ENCODE results near the gene ASIC4.

The ASIC4 gene

GRCh38 chr2:219574484-219575311 is 60.4 kb downstream of the ASIC4 start:
- Histone ChIP-seq H3K36me3 (ENCODE audit: control insufficient read depth in 1 of 2, insufficient read depth in 2 of 2, low read length in 2 of 2) (no peaks in the 10 kb centered on the region), H3K4me3 (ENCODE audit: low read depth in 1 of 2, low read length in 2 of 2) (no peak overlapping the region), H3K27me3 (ENCODE audit: control insufficient read depth in 1 of 2, insufficient read depth in 2 of 2, low read length in 2 of 2) (peaks cover 16 to 32% of the 10 kb centered on the region in 2 donors), H3K4me1 (ENCODE audit: control insufficient read depth in 1 of 2, insufficient read depth in 2 of 2, low read length in 2 of 2) (no peaks in the 10 kb centered on the region), H3K9me3 (ENCODE audit: control insufficient read depth in 1 of 2, low read length in 2 of 2) (no peaks in the 10 kb centered on the region), H3K27ac (ENCODE audit: low read depth, low read length) (no peak overlapping the region), H3K9ac (ENCODE audit: low read depth in 1 of 2, low read length in 2 of 2) (no peak overlapping the region)

- no peaks in the 10 kb centered on the region for H3K4me1 ChIP-seq (ENCODE audit: control insufficient read depth in 1 of 2, insufficient read depth in 2 of 2, low read length in 2 of 2)
- H3K9ac ChIP-seq (ENCODE audit: low read depth in 1 of 2, low read length in 2 of 2) = no peak overlapping the region
- no peaks in the 10 kb centered on the region for H3K36me3 ChIP-seq (ENCODE audit: control insufficient read depth in 1 of 2, insufficient read depth in 2 of 2, low read length in 2 of 2)
- H3K27ac ChIP-seq (ENCODE audit: low read depth, low read length) = no peak overlapping the region
- peaks cover 16 to 32% of the 10 kb centered on the region in 2 donors for H3K27me3 ChIP-seq (ENCODE audit: control insufficient read depth in 1 of 2, insufficient read depth in 2 of 2, low read length in 2 of 2)
- no peak overlapping the region for H3K4me3 ChIP-seq (ENCODE audit: low read depth in 1 of 2, low read length in 2 of 2)
- no peaks in the 10 kb centered on the region for H3K9me3 ChIP-seq (ENCODE audit: control insufficient read depth in 1 of 2, low read length in 2 of 2)
These were observed 61.6 kb downstream of the ASIC4 start for GRCh38 chr2:219575566-219576504.

DNA sequence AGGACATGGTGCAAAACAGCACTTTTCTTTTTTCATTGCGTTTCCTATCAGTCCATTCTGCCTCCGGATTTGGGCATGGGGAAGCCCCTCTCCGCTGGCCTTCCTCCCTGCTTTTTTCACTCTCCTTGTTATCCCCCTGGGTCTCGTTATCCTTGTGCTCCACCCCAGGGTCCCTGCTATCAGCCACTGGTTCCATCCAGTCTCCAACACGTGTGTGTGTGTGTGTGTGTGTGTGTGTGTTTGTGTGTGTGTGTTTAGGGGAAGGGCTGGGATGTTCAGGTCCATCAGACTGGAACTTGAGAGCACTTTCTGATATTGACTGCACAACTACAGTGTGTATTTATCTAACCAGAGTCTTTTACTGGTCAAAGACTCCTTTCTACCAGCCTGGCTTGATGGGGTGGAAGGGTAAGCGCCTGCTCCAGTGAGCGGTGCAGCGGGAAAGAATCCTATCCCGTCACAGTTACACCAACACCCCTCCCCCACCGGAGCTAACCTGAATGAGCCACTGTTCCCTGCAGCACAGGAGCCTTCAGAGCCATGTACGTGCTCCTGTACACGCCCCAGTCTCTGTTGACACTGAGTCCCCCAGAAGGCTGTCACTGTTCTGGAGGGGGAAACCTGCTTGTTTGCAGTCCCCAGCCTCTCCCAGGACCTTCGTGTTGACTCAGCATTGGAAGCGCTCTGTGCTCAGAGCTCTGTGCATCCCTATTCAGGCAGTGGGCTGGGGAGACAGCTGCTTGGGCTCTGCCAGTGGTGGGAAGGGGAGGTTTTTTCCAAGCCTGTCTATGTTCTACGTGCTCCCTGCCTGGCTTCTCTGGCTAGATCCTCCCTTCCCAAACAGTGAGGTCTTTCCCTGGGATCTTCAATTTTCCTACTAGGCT is 62.5 kb downstream of the ASIC4 start:
- peaks cover 16 to 28% of the 10 kb centered on the region in 2 donors for H3K27me3 ChIP-seq (ENCODE audit: control insufficient read depth in 1 of 2, insufficient read depth in 2 of 2, low read length in 2 of 2)
- no peaks in the 10 kb centered on the region for H3K9me3 ChIP-seq (ENCODE audit: control insufficient read depth in 1 of 2, low read length in 2 of 2)
- H3K4me1 ChIP-seq (ENCODE audit: control insufficient read depth in 1 of 2, insufficient read depth in 2 of 2, low read length in 2 of 2) = no peaks in the 10 kb centered on the region
- H3K27ac ChIP-seq (ENCODE audit: low read depth, low read length) = no peak overlapping the region
- H3K4me3 ChIP-seq (ENCODE audit: low read depth in 1 of 2, low read length in 2 of 2) = no peak overlapping the region
- H3K9ac ChIP-seq (ENCODE audit: low read depth in 1 of 2, low read length in 2 of 2) = no peak overlapping the region
- no peaks in the 10 kb centered on the region for H3K36me3 ChIP-seq (ENCODE audit: control insufficient read depth in 1 of 2, insufficient read depth in 2 of 2, low read length in 2 of 2)

DNA sequence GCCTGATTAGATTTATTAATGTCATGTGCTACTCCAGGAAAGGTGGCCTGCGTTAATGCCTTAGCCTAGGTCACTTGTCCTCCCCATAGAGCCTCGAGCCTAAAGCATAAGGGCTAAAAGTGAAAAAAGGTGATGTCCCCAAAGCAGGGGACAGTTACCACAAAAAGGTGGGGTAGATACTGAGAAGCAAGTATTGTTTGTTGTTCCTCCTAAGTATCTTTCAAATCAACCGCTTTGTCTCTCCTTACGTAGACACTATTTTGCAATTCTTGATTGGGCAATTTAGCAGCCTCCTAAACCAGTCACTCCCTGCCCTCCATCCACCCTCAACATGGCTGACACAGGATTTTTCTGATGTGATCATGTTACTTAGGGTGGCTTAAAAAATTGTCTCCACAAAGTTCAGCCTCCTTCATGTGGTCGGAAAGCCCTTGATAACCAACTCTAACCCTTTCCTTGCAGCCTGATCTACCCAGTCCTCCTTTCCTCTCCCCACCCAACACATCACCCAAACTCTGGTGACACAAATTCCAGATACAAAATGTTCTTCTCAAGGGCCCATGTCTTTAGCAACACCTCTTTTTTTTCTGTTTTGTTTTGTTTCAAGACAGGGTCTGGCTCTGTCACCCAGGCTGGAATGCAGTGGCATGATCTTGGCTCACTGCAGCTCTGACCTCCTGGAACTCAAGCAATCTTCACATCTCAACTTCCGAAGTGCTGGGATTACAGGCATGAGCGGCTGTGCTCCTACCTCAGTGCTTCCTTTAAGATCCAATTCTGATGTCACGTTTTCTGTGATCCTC is 64.7 kb downstream of the ASIC4 start:
- Histone ChIP-seq H3K4me1 (ENCODE audit: control insufficient read depth in 1 of 2, insufficient read depth in 2 of 2, low read length in 2 of 2) (no peaks in the 10 kb centered on the region), H3K9me3 (ENCODE audit: control insufficient read depth in 1 of 2, low read length in 2 of 2) (no peaks in the 10 kb centered on the region), H3K36me3 (ENCODE audit: control insufficient read depth in 1 of 2, insufficient read depth in 2 of 2, low read length in 2 of 2) (no peaks in the 10 kb centered on the region), H3K4me3 (ENCODE audit: low read depth in 1 of 2, low read length in 2 of 2) (no peak overlapping the region), H3K27ac (ENCODE audit: low read depth, low read length) (no peak overlapping the region), H3K27me3 (ENCODE audit: control insufficient read depth in 1 of 2, insufficient read depth in 2 of 2, low read length in 2 of 2) (peaks cover 13 to 21% of the 10 kb centered on the region in 2 donors), H3K9ac (ENCODE audit: low read depth in 1 of 2, low read length in 2 of 2) (no peak overlapping the region)

DNA sequence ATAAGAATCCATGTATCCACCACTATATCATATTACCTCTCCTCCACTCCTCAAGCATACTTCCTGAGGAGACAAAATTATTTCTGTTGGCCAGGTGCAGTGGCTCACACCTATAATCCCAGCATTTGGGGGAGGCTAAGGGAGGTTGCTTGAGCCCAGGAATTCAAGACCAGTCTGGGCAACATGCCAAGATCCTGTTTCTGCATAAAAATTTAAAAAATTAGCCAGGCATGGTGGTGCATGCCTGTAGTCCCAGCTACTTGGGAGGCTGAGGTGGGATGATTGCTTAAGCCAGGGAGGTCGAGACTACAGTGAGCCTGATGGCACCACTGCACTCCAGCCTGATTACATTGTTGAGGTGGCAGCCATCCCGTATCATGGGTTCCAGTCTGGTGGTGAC is 67.1 kb downstream of the ASIC4 start:
- Histone ChIP-seq H3K9ac (ENCODE audit: low read depth in 1 of 2, low read length in 2 of 2) (no peak overlapping the region), H3K36me3 (ENCODE audit: control insufficient read depth in 1 of 2, insufficient read depth in 2 of 2, low read length in 2 of 2) (no peaks in the 10 kb centered on the region), H3K27ac (ENCODE audit: low read depth, low read length) (no peak overlapping the region), H3K9me3 (ENCODE audit: control insufficient read depth in 1 of 2, low read length in 2 of 2) (no peaks in the 10 kb centered on the region), H3K27me3 (ENCODE audit: control insufficient read depth in 1 of 2, insufficient read depth in 2 of 2, low read length in 2 of 2) (peaks cover 7 to 13% of the 10 kb centered on the region in 2 donors), H3K4me1 (ENCODE audit: control insufficient read depth in 1 of 2, insufficient read depth in 2 of 2, low read length in 2 of 2) (no peaks in the 10 kb centered on the region), H3K4me3 (ENCODE audit: low read depth in 1 of 2, low read length in 2 of 2) (no peak overlapping the region)

All from duodenal mucosa (tissue), 2 donors.